Measurements from ENCODE around the gene MCC.

MCC gene

DNA sequence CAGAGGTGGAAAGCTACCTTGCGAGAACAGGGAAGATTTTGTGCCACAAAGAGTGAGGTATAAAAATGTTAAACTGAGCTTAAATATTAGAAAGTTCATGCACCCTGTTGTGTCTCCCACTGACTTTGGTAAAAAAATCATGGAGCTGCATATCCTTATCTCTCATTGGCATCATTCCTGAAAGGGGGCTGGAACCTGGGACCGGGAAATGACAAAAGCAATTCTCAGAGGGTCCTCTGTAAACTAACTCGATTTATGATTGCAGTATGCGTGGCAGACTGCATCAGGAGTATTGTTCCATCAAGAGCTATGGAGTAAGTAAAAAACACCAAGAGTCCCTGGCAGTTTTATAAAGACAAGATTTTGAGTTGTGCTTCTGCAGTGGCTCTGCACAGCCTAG, 362.9 kb downstream of the MCC start:
- TF ChIP-seq, protein P1, sequence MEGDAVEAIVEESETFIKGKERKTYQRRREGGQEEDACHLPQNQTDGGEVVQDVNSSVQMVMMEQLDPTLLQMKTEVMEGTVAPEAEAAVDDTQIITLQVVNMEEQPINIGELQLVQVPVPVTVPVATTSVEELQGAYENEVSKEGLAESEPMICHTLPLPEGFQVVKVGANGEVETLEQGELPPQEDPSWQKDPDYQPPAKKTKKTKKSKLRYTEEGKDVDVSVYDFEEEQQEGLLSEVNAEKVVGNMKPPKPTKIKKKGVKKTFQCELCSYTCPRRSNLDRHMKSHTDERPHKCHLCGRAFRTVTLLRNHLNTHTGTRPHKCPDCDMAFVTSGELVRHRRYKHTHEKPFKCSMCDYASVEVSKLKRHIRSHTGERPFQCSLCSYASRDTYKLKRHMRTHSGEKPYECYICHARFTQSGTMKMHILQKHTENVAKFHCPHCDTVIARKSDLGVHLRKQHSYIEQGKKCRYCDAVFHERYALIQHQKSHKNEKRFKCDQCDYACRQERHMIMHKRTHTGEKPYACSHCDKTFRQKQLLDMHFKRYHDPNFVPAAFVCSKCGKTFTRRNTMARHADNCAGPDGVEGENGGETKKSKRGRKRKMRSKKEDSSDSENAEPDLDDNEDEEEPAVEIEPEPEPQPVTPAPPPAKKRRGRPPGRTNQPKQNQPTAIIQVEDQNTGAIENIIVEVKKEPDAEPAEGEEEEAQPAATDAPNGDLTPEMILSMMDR (IDR thresholded peaks at IDR 0.05; ENCODE audit: extremely low read depth, insufficient read depth, missing control alignments), result no peak
- in situ Hi-C loops (cut with MboI; ENCODE audit: low pct_unique_long_range_greater_than_20kb, low sequenced_read_pairs, unreplicated experiment), result no loop called here

DNA sequence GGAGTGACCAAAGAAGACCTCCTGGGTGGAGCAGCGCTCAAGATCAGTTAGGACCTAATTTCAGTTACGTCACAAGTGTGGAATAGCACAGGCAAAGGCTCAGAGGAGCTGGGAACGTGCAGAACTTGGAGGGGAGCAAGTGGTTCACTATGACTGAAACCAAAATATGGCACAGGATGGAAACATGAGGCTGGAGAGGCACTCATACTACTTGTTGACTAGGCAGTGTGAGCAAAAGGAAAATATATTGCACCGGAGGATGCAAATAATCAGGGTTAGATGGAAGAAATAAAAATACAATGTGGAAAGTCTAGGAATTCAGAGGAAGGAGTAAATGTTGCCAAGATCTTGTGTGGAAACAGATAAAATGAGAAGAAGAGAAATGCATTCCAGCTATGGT, 363.3 kb downstream of the MCC start:
- no peak for DNase-seq (ENCODE audit: low spot score)
- TF ChIP-seq, protein P1 (IDR thresholded peaks at IDR 0.05; ENCODE audit: extremely low read depth, insufficient read depth, missing control alignments), result no peak
- in situ Hi-C loops (cut with MboI; ENCODE audit: low pct_unique_long_range_greater_than_20kb, low sequenced_read_pairs, unreplicated experiment), result no loop called here

More for the DNA sequence above, 362.9 kb downstream of the MCC start:
- no peak for DNase-seq (ENCODE audit: low spot score)

DNA sequence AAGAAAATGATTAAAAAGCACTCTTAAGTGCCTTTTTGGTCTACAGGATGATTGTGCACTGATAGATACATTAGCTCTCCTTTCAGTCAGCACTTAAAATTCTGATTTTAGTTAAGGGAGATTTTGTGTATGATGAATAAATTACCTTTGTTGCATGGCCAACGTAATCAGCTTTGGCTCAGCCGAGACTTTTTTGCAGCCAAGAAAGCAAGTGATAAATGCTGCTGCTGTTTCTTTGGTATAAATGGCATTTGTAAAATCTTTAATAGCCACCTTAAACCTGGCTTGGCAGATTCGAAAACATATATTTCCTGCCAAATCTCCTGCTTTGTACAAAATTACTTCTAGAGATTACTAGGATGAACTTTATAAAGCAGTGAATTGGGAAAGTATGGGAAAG, 364.0 kb downstream of the MCC start:
- DNase-seq (ENCODE audit: low spot score), result no peak
- in situ Hi-C loops (cut with MboI; ENCODE audit: low pct_unique_long_range_greater_than_20kb, low sequenced_read_pairs, unreplicated experiment), result no loop called here
- TF ChIP-seq, protein P1 (IDR thresholded peaks at IDR 0.05; ENCODE audit: extremely low read depth, insufficient read depth, missing control alignments), result no peak

DNA sequence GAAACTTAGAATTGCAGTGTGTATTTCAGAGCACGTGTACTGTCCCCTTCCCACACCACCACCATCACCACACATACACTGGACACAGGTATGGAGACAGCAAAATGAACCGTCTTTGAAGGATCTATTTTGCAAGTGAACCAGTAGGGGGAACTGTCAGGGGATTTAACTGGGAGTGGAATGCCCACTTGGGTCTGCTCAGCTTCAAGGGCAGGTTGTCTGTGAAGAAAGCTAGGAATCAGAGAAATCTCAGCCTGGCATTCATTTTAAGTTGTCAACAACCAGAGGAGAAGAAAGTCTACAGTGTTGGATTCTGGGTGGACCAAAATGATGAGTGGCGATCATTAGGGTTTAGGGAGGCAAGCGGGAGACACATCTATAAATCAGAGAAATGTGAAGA, 364.6 kb downstream of the MCC start:
- TF ChIP-seq, protein P1 (IDR thresholded peaks at IDR 0.05; ENCODE audit: extremely low read depth, insufficient read depth, missing control alignments), result no peak
- no peak for DNase-seq (ENCODE audit: low spot score)
- in situ Hi-C loops (cut with MboI; ENCODE audit: low pct_unique_long_range_greater_than_20kb, low sequenced_read_pairs, unreplicated experiment), result no loop called here

DNA sequence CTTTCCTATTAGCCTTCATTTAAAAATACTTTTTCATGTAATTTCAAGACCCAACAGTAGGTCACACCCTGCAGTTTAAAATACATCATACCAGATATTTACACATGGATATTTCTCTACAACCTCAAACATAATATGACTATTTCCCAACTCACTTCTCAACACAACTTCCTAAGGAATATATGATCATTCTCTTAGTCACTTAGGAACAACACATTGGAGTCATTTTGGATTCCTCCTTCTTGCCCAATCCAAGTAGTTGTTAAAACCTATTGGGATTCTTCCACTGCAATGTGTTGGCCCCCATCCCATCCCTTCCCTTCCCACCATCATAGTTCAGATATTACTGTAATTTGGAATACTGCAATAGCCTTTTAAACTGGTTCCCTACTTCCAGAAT, 366.2 kb downstream of the MCC start:
- in situ Hi-C loops (cut with MboI; ENCODE audit: low pct_unique_long_range_greater_than_20kb, low sequenced_read_pairs, unreplicated experiment), result no loop called here
- no peak for DNase-seq (ENCODE audit: low spot score)
- TF ChIP-seq, protein P1 (IDR thresholded peaks at IDR 0.05; ENCODE audit: extremely low read depth, insufficient read depth, missing control alignments), result no peak

DNA sequence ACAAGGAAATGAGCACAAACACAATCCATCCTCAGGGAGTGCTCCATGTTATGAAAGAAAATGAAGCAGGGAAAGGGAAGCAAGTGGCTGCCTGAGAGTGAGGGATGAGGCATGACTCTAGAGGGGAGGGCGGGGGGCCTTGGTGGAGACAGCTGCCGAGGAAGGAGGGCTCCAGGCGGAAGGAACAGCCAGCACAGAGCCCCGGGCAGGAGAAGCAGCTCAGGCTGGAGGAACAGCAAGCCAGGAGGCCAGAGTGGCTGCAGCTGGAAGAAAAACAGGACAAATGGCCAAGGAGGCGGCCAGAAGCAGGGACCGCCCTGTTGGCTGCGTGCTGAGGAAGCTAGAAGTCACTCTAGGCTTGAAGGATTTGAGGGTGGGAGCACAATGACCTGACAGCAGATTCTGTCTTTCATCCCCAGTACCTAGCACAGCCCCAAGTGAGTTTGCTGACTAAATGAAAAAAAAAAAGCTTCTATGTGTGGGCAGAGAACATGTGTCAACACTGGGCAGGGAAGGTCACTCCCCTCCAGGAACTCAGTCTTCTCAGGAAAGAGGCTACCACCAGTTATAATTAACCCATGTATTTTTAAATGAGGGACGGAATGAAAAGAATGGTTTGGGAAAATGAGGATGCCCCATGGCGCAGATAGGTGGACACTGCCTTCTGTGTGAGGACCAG, 368.9 kb downstream of the MCC start:
- in situ Hi-C loops (cut with MboI; ENCODE audit: low pct_unique_long_range_greater_than_20kb, low sequenced_read_pairs, unreplicated experiment), result no loop called here
- TF ChIP-seq, protein P1 (IDR thresholded peaks at IDR 0.05; ENCODE audit: extremely low read depth, insufficient read depth, missing control alignments), result no peak
- DNase-seq (ENCODE audit: low spot score), result no peak
